Effector memory CD8-positive, alpha-beta T cell (primary cell): ENCODE results near the gene SIL1.
A peak's percentile ranks its signal among the peaks of the same experiment; 100 is the strongest.

Source experiments
- ATAC-seq: fragments of 150-1000 bp; cut with Tn5 transposase; replicated peaks from 2 replicates; pipeline ENCODE4 v1.10.0; 2021; ENCODE audit warnings: mild to moderate bottlenecking, moderate library complexity
- DNase-seq, 3 experiments: peaks; one replicate each; pipeline ENCODE4 v3.0.0; 2021
- H3K27ac Mint-ChIP-seq, 2 donors: one replicate each; pipeline ENCODE4 v1.8.0; 2022; ENCODE audit warnings: mild to moderate bottlenecking in 2 of 2, mixed read lengths in 2 of 2, moderate library complexity in 2 of 2
- H3K27me3 Mint-ChIP-seq, 2 donors: one replicate each; pipeline ENCODE4 v1.8.0; 2022; ENCODE audit warnings: mixed read lengths in 2 of 2
- H3K36me3 Mint-ChIP-seq: one replicate; pipeline ENCODE4 v1.8.0; 2022; ENCODE audit warnings: mild to moderate bottlenecking, moderate library complexity, mixed read lengths; ENCODE audit not compliant: insufficient read depth
- H3K4me1 Mint-ChIP-seq, 2 donors: one replicate each; pipeline ENCODE4 v1.8.0; 2022; ENCODE audit warnings: low read depth in 2 of 2, mixed read lengths in 2 of 2
- H3K4me3 Mint-ChIP-seq, 2 donors: one replicate each; pipeline ENCODE4 v1.8.0; 2022; ENCODE audit warnings: mild to moderate bottlenecking in 2 of 2, mixed read lengths in 2 of 2, moderate library complexity in 2 of 2
- H3K9me3 Mint-ChIP-seq, 2 donors: one replicate each; pipeline ENCODE4 v1.8.0; 2022; ENCODE audit warnings: mixed read lengths in 2 of 2

Gene SIL1

DNA sequence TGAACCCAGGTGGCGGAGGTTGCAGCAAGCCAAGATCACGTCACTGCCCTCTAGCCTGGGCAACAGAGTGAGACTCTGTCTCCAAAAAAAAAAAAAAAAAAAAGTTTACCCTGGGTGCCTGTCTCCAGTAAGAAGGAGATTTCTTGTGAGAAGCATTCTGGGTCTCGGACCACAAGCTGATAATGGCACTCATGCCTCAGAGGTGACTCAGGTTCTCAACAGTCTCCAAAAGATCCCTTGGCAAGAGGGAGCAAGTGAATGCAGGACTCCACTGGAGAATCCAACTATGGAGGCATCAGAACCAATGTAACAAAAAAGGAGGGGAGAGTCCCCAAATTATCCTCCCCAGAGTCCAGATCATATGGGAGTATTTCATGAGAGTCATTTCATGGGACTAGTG is 217.0 kb downstream of the SIL1 start:
- peak overlapping the region in 1 of 2 donors; percentile 69 for H3K27ac Mint-ChIP-seq
- no peaks in the 10 kb centered on the region for H3K27me3 Mint-ChIP-seq
- H3K4me3 Mint-ChIP-seq = peak overlapping the region; percentile 69 to 70
- DNase-seq = no peak
- H3K36me3 Mint-ChIP-seq = peaks cover 3% of the 10 kb centered on the region
- H3K4me1 Mint-ChIP-seq = peaks cover 34 to 36% of the 10 kb centered on the region in 2 donors
- no peak for ATAC-seq
- no peaks in the 10 kb centered on the region for H3K9me3 Mint-ChIP-seq

GRCh38 chr5:138980441-138980840 is 217.7 kb downstream of the SIL1 start:
- Mint-ChIP-seq H3K9me3 (no peaks in the 10 kb centered on the region), H3K4me3 (peak overlapping the region; percentile 69 to 70), H3K4me1 (peaks cover 34 to 36% of the 10 kb centered on the region in 2 donors), H3K27ac (peak overlapping the region in 1 of 2 donors; percentile 69), H3K36me3 (peaks cover 3% of the 10 kb centered on the region), H3K27me3 (no peaks in the 10 kb centered on the region)
- ATAC-seq (no peak), DNase-seq (no peak)

- peak; percentile 8 to 30 (median 15) for DNase-seq
- peak; percentile 79 for ATAC-seq
- Mint-ChIP-seq H3K27ac (peak overlapping the region; percentile 69 to 83), H3K27me3 (no peaks in the 10 kb centered on the region), H3K9me3 (no peaks in the 10 kb centered on the region), H3K36me3 (peaks cover 3% of the 10 kb centered on the region), H3K4me1 (peaks cover 30 to 36% of the 10 kb centered on the region in 2 donors), H3K4me3 (peak overlapping the region; percentile 69 to 70)
Measured at GRCh38 chr5:138979684-138980280, 218.4 kb downstream of the SIL1 start.

DNA sequence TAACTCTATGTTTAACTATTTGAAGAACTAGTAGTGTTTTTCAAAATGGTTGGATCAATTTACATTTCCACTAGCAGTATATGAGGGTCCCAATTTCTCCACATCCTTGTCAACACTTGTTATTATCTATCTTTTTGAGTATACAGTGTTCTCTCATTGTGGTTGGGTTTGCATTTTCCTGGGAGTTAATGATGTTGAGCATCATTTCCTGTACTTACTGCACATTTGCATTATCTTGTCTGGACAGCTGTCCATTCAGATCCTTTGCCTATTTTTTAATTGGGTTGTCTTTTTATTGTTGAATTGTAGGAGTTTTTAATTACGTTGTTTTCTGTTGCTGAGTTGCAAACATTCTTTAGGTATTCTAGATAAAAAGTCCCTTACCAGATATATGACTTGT is 219.6 kb downstream of the SIL1 start:
- no peaks in the 10 kb centered on the region for H3K27me3 Mint-ChIP-seq
- H3K27ac Mint-ChIP-seq = no peak overlapping the region
- H3K9me3 Mint-ChIP-seq = no peaks in the 10 kb centered on the region
- peaks cover 30 to 36% of the 10 kb centered on the region in 2 donors for H3K4me1 Mint-ChIP-seq
- ATAC-seq (no peak), DNase-seq (no peak)
- peaks cover 3% of the 10 kb centered on the region for H3K36me3 Mint-ChIP-seq
- H3K4me3 Mint-ChIP-seq = no peak overlapping the region

DNA sequence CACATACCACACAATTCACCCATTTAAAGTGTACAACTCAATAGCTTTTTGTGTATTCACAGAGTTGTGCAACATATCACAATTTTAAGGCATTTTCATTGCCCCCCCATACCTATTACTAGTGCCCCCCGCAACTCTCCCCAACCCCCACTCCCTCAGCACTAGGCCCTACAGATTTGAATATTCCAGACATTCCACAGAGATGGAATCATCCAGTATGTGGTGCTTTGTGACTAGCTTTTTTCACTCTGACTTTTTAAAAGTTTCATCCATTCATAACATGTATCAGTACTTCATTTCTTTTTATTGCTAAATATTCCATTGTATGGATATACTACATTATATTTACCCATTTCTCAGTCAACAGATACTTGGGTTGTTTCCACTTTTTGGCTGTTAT is 220.1 kb downstream of the SIL1 start:
- Mint-ChIP-seq H3K36me3 (peaks cover 1% of the 10 kb centered on the region), H3K27ac (no peak overlapping the region), H3K4me3 (no peak overlapping the region), H3K9me3 (no peaks in the 10 kb centered on the region), H3K27me3 (no peaks in the 10 kb centered on the region), H3K4me1 (peaks cover 30 to 36% of the 10 kb centered on the region in 2 donors)
- DNase-seq = no peak
- no peak for ATAC-seq

GRCh38 chr5:138975098-138975847 is 222.9 kb downstream of the SIL1 start:
- Mint-ChIP-seq H3K36me3 (no peaks in the 10 kb centered on the region), H3K4me1 (peaks cover 8 to 11% of the 10 kb centered on the region in 2 donors), H3K27ac (no peak overlapping the region), H3K9me3 (no peaks in the 10 kb centered on the region), H3K4me3 (no peak overlapping the region), H3K27me3 (no peaks in the 10 kb centered on the region)
- DNase-seq (no peak), ATAC-seq (no peak)

GRCh38 chr5:138974227-138975063 is 223.7 kb downstream of the SIL1 start:
- Mint-ChIP-seq H3K36me3 (no peaks in the 10 kb centered on the region), H3K27me3 (no peaks in the 10 kb centered on the region), H3K27ac (no peak overlapping the region), H3K9me3 (no peaks in the 10 kb centered on the region), H3K4me3 (no peak overlapping the region), H3K4me1 (peaks cover 0 to 3% of the 10 kb centered on the region in 2 donors)
- ATAC-seq = no peak
- no peak for DNase-seq

GRCh38 chr5:138972836-138973235 is 225.3 kb downstream of the SIL1 start:
- no peak overlapping the region for H3K27ac Mint-ChIP-seq

GRCh38 chr5:138972230-138972629 is 225.9 kb downstream of the SIL1 start:
- no peak overlapping the region for H3K27ac Mint-ChIP-seq
- H3K27me3 Mint-ChIP-seq = no peaks in the 10 kb centered on the region
- no peak for ATAC-seq
- peaks cover 0 to 2% of the 10 kb centered on the region in 2 donors for H3K4me1 Mint-ChIP-seq
- DNase-seq = no peak
- H3K4me3 Mint-ChIP-seq = no peak overlapping the region
- no peaks in the 10 kb centered on the region for H3K9me3 Mint-ChIP-seq
- no peaks in the 10 kb centered on the region for H3K36me3 Mint-ChIP-seq

More at GRCh38 chr5:138972836-138973235, 225.3 kb downstream of the SIL1 start:
- no peaks in the 10 kb centered on the region for H3K36me3 Mint-ChIP-seq
- peaks cover 0 to 2% of the 10 kb centered on the region in 2 donors for H3K4me1 Mint-ChIP-seq
- ATAC-seq (no peak), DNase-seq (no peak)
- H3K4me3 Mint-ChIP-seq = no peak overlapping the region
- no peaks in the 10 kb centered on the region for H3K9me3 Mint-ChIP-seq
- H3K27me3 Mint-ChIP-seq = no peaks in the 10 kb centered on the region

- Mint-ChIP-seq H3K4me3 (no peak overlapping the region), H3K27ac (no peak overlapping the region), H3K4me1 (peaks cover 0 to 2% of the 10 kb centered on the region in 2 donors), H3K36me3 (no peaks in the 10 kb centered on the region), H3K27me3 (no peaks in the 10 kb centered on the region), H3K9me3 (no peaks in the 10 kb centered on the region)
- DNase-seq (no peak), ATAC-seq (no peak)
Measured at GRCh38 chr5:138969323-138970002, 228.7 kb downstream of the SIL1 start.

DNA sequence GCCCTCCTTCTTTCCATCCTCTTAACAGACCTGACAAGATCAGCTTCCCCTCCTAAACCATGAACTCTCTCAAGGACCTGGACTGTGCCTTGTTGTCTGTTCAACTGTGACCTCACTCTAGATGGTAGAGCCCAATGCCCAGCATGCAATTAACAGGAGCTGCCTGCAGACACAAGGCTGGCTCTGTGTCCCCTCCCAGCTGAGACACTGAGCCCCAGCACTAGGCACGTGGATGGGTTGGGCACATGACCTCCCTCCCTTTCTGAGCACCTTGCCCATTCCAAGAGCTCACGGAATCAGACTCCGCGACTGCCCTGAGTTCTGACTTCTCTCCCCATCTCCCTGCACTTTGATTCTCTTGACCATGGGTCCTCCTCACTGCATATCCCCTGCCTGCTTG is 229.6 kb downstream of the SIL1 start:
- Mint-ChIP-seq H3K36me3 (no peaks in the 10 kb centered on the region), H3K9me3 (no peaks in the 10 kb centered on the region), H3K27ac (peak overlapping the region in 1 of 2 donors; percentile 44), H3K4me3 (no peak overlapping the region), H3K4me1 (peaks cover 0 to 2% of the 10 kb centered on the region in 2 donors), H3K27me3 (no peaks in the 10 kb centered on the region)
- DNase-seq (no peak), ATAC-seq (no peak)

- Mint-ChIP-seq H3K27ac (no peak overlapping the region), H3K9me3 (no peaks in the 10 kb centered on the region), H3K27me3 (no peaks in the 10 kb centered on the region), H3K4me3 (no peak overlapping the region), H3K4me1 (peaks cover 0 to 2% of the 10 kb centered on the region in 2 donors), H3K36me3 (no peaks in the 10 kb centered on the region)
- DNase-seq (no peak), ATAC-seq (no peak)
Measured at GRCh38 chr5:138967791-138968448, 230.2 kb downstream of the SIL1 start.
